GM12892 (cell line): Measurements from ENCODE around the gene CFAP97D2.
"Not testable (repeated sequence)": the region's sequence is repeated elsewhere in the genome, so short reads cannot be mapped to it uniquely, and the experiment has no call there.

Source experiments
- DNase-seq: peaks from one replicate; pipeline ENCODE4 v3.0.0; 2011; ENCODE audit not compliant: insufficient read length
- FAIRE-seq: peaks from 2 replicates; lab custom pipeline; 2011; peaks lifted over from hg19 to GRCh38; lab: Jason Lieb, UNC
- POLR2A ChIP-seq: IDR thresholded peaks from 2 replicates; pipeline ENCODE4 v1.6.1; 2011; ENCODE audit warnings: low read depth, low read length, control low read depth
- POLR2AphosphoS5 ChIP-seq: IDR thresholded peaks from 2 replicates; pipeline ENCODE4 v1.6.1; 2011; ENCODE audit warnings: low read depth, low read length, control low read depth
- TAF1 ChIP-seq: IDR thresholded peaks from 2 replicates; pipeline ENCODE4 v1.6.1; 2011; ENCODE audit warnings: low read depth, mild to moderate bottlenecking, control low read depth, low read length, borderline replicate concordance

CFAP97D2 gene

DNA sequence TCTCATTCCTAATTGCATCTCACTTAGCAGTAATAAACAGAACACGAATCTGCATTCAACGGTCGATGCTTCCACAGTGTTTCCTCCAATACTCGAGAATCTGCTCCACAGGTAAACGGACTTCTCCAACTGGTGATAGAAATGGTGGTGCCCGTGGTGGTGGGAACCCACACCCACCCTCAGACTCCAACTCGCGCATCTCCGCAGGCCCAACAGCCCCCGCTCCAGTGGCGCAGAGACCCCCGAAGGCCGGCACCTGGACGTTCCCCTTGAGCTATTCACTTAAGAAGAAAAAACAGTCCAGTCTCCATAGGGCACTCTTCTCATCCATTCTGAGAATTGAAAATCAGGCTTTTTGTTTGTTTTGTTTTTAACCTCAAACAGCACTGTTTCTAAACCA is 32.9 kb upstream of the CFAP97D2 start:
- FAIRE-seq (no peak), DNase-seq (no peak)
- TF ChIP-seq TAF1 (no peak), POLR2A (no peak), POLR2AphosphoS5 (no peak)

DNA sequence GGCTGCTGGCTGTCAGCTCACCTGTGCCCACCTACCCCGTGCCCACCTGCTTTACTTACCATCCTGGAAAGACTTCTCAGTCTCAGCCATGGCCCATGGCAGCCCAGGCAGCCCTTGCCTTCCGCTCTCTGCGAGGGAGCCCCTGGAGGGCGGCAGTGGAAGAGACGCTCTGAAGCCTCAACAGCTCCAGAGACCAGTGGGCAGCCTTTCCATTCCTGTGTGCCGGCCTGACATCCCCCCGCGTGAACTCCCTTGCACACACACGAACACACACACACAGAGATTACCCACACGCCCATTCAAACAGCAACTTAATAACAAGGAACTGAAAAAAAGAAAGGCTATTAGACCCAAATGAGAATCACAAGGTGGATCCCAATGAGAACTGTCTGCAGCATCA is 32.4 kb upstream of the CFAP97D2 start:
- TF ChIP-seq POLR2AphosphoS5 (no peak), TAF1 (no peak), POLR2A (no peak)
- DNase-seq = no peak
- FAIRE-seq = peak; percentile 91

DNA sequence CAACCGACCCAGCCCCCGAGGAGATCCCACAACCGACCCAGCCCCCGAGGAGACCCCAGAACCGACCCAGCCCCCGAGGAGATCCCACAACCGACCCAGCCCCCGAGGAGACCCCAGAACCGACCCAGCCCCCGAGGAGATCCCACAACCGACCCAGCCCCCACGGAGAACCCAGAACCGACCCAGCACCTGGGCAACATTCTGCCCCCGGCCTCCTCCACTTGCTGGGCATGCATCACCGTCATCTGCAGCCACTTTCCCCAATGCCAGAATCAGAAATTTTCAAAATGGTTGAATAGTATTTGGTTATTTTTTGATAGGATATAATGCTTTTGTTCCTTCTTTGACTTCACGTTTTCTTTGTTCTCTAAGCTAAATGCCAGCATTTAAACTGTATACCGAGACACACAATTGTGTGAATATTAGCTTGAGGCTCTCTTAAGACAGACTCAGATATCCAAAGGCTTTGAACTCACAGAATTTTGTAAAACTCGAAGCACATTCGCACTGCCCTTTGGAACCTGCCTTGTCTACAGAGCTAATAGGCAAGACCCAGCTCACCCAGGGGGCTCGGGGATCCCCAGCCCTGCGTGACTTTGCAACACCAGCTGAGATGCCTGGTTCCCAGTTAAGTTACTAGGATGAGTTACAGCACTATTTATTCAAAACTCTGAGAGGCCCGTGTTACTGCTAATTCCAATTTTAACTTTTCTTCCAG is 31.1 kb upstream of the CFAP97D2 start:
- FAIRE-seq (no peak), DNase-seq (no peak)
- TF ChIP-seq POLR2A (no peak), TAF1 (no peak), POLR2AphosphoS5 (no peak)

DNA sequence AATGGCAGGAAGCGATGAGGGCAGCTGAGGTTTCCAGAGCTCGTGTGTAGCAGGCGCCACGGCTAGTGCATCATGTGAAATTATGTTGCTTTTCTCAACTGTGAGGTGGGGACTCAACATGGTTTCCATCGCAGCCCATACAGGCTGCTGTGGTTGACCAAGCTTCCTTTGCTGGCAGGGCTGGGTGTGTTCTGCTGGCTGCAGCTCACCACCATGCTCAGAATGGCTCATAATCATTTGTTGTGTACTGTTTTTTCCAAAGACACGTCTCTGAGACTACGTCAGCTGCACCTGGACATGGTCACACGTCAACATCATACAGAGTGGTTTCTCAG is 30.6 kb upstream of the CFAP97D2 start:
- TF ChIP-seq TAF1 (no peak), POLR2A (no peak)
- FAIRE-seq = peak; percentile 91
- DNase-seq = no peak

DNA sequence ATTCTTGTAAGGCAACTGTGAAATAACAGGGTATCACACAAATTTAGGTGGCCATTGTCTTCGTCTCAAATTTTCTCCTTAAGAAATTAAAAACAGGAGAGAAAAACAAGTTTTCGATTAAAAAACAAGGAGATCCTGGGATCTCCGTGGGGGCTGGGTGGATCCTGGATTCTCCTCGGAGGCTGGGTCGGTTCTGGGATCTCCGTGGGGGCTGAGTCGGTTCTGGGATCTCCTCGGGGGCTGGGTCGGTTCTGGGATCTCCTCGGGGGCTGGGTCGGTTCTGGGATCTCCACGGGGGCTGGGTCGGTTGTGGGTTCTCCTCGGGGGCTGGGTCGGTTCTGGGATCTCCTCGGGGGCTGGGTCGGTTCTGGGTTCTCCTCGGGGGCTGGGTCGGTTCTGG is 30.2 kb upstream of the CFAP97D2 start:
- FAIRE-seq, DNase-seq: not testable (repeated sequence)

GRCh38 chr13:114149774-114150740 is 29.0 kb upstream of the CFAP97D2 start:
- TF ChIP-seq POLR2AphosphoS5 = no peak
- TF ChIP-seq POLR2A = no peak
- TF ChIP-seq TAF1 = no peak
- DNase-seq = no peak
- no peak for FAIRE-seq

DNA sequence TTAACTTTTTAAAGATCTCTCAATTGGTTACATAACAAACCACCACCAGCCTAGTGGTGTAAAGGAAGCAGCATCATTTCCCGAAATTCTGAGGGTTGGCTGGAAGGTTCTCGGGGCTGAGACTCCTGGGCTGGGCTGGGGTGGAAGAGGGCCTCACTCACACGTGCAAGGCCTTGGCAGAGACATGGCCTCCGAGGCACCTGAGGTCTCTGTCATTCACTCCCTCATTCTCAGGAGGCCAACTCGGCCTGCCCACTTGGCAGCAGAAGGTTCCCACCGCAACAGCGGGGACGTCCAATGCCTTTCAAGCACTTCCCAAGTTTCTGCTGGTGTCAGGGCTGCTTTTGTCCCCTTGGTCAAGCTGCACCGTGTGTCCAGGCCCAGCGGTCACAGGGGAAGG is 28.0 kb upstream of the CFAP97D2 start:
- no peak for FAIRE-seq
- no peak for DNase-seq
- TF ChIP-seq POLR2AphosphoS5 = no peak
- TF ChIP-seq POLR2A = no peak
- TF ChIP-seq TAF1 = no peak

GRCh38 chr13:114151565-114152284 is 27.3 kb upstream of the CFAP97D2 start:
- no peak for TF ChIP-seq TAF1
- TF ChIP-seq POLR2AphosphoS5 = no peak
- no peak for TF ChIP-seq POLR2A
- DNase-seq (no peak), FAIRE-seq (no peak)

DNA sequence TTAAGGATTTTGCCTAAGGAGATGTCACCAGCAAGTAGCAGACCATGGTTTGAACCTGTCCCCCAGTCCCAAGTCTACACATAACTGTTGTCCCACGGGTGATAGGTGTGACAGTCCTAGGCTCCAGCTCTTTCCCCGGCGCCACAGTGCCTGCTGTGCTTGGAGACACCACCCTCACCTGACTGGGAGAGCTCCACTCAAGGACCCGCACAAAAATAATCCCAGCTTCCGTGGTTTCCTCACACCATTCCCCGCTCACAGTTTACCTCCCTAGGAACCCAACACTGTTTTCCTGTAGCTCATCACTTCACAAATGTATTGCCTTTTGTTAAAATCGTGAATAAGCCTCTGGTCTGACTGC is 26.8 kb upstream of the CFAP97D2 start:
- TF ChIP-seq POLR2A (no peak), POLR2AphosphoS5 (no peak), TAF1 (no peak)
- FAIRE-seq (no peak), DNase-seq (no peak)

DNA sequence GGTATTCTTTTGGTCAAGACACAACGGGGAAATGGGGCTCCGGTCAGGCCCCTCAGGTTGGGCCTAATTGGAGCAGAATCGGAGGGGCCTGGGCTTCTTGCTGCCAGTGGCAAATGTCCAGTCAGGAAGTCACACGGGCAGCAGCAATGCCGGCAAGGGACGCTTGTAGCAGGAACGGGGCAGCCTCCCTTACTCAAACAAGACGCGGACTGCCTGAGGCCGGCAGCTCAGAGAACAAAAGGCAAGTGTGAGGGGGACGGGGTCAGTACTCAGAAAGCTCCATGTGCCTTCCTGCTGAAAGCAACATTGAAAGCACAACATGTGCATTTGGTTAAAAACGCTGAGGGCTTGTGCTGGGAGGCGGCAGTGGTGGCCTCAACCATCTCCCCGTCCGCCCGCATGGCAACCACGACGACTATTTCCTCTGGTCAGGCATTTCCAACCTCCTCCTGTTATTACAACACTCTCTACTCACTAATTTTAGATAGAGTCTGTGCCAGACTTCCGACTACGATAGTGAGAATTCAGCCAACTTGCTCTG is 26.2 kb upstream of the CFAP97D2 start:
- DNase-seq (no peak), FAIRE-seq (no peak)
- TF ChIP-seq POLR2AphosphoS5 = no peak
- no peak for TF ChIP-seq POLR2A
- no peak for TF ChIP-seq TAF1

- DNase-seq (no peak), FAIRE-seq (no peak)
- TF ChIP-seq POLR2AphosphoS5 (no peak), TAF1 (no peak), POLR2A (no peak)
These were observed 25.5 kb upstream of the CFAP97D2 start for GRCh38 chr13:114153485-114154080.

GRCh38 chr13:114154476-114154875 is 24.6 kb upstream of the CFAP97D2 start:
- no peak for FAIRE-seq
- DNase-seq = no peak
- no peak for TF ChIP-seq TAF1
- no peak for TF ChIP-seq POLR2A
- no peak for TF ChIP-seq POLR2AphosphoS5
